ENCODE data around the gene STK11IP. TPM values are rescaled to one million over a fixed set of nuclear protein-coding genes. Genes with fewer than 3 reads are reported as not detected.

Gene STK11IP
- total RNA-seq, 2 donors from 2014 or later, result 25.4 to 42.7 TPM

DNA sequence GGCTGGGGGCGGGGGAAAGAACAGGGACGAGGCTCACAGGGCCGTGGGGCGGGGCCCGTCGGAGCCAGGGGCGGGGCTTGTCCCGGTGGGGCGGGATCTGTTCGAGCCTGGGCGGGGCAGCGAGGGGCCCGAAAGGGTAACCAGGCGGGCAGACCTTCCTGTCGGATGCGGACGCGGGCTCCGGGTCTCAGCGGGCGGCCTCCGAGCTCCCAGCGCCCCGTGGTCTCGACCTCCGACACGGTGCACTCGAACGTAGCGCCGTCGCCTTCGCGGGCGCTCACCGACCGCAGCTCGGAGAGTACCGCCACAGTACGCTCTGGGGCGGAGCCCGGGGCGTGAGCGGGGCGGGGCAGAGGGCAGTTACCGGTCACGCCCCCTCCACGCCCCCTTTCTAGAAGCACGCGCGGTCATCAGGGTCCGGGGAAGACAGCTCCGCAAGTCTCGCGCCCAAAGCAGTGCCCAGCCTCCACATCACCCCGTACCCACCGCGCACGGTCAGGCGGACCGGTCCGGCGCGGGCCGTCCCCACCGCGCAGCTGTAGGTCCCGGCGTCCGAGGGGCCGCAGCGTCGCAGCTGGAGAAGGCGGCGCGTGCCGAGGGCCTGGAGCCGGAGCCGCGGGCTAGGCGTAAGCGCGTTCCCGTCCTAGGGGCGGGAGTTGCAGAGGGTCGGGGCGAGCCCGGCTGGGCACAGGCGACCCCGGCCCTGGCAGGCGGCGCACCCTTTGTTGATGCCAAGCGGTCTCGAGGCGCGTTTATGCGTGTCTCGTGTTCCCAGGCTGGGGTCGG lies 45.1 kb upstream of the STK11IP start:
- Histone ChIP-seq H3K36me3 (no peaks in the 10 kb centered on the region), H3K27me3 (peaks cover 8% of the 10 kb centered on the region), H3K4me1 (peaks cover 4% of the 10 kb centered on the region), H3K9me3 (no peaks in the 10 kb centered on the region), H3K4me3 (peak overlapping the region; percentile 60), H3K9ac (ENCODE audit: low read depth in 2 of 2, low read length in 2 of 2) (peak overlapping the region in 1 of 2 donors; percentile 56), H3K27ac (no peak overlapping the region)
- TF ChIP-seq, protein P1, sequence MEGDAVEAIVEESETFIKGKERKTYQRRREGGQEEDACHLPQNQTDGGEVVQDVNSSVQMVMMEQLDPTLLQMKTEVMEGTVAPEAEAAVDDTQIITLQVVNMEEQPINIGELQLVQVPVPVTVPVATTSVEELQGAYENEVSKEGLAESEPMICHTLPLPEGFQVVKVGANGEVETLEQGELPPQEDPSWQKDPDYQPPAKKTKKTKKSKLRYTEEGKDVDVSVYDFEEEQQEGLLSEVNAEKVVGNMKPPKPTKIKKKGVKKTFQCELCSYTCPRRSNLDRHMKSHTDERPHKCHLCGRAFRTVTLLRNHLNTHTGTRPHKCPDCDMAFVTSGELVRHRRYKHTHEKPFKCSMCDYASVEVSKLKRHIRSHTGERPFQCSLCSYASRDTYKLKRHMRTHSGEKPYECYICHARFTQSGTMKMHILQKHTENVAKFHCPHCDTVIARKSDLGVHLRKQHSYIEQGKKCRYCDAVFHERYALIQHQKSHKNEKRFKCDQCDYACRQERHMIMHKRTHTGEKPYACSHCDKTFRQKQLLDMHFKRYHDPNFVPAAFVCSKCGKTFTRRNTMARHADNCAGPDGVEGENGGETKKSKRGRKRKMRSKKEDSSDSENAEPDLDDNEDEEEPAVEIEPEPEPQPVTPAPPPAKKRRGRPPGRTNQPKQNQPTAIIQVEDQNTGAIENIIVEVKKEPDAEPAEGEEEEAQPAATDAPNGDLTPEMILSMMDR (IDR thresholded peaks at IDR 0.05), result no peak
- peak; percentile 91 for DNase-seq
- intact Hi-C loops (cut with DNase I), result no loop called here

DNA sequence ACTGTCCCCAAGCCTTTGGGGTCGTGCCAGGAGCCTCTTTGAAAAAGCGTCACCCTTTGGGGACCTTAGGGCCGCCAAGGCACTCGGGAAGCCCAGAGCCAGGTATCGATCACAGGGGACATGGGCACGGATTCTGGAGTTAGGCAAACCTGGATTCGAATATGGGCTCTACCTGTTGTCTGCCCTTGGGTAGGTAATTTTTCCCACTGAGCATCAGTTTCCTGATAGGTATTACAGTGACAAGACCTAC lies 44.6 kb upstream of the STK11IP start:
- Histone ChIP-seq H3K27ac (no peak overlapping the region), H3K4me1 (peaks cover 4% of the 10 kb centered on the region), H3K27me3 (peaks cover 8% of the 10 kb centered on the region), H3K9ac (ENCODE audit: low read depth in 2 of 2, low read length in 2 of 2) (peak overlapping the region in 1 of 2 donors; percentile 56), H3K4me3 (peak overlapping the region; percentile 60), H3K36me3 (no peaks in the 10 kb centered on the region), H3K9me3 (no peaks in the 10 kb centered on the region)
- DNase-seq, result no peak
- intact Hi-C loops (cut with DNase I), result no loop called here
- TF ChIP-seq, protein P1 (IDR thresholded peaks at IDR 0.05), result no peak

DNA sequence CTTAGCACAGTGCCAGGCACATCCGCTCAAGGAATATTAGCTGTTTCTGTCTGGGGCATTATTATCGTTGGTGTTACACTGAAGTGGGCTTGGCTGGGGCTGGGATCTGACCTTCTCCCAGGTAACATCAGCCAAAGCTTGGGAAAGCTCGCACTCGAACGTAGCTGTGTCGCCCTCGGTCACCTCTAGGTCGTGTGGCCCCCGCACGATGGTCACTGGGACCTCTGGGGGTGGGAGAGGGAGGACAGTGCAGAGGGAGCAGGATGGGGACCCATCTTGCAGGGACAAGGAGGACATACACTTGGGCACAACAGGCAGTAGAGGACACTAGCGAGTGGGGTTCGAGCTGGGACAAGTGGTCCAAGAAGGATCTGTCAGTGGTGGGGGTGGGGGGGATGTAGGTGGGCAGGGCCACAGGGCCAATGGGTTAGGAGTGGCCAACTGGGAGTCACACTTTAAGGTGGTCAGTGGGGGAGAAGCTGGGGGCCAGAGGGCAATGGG lies 44.1 kb upstream of the STK11IP start:
- Histone ChIP-seq H3K9me3 (no peaks in the 10 kb centered on the region), H3K4me1 (peaks cover 4% of the 10 kb centered on the region), H3K4me3 (no peak overlapping the region), H3K27me3 (peaks cover 8% of the 10 kb centered on the region), H3K9ac (ENCODE audit: low read depth in 2 of 2, low read length in 2 of 2) (no peak overlapping the region), H3K36me3 (no peaks in the 10 kb centered on the region), H3K27ac (no peak overlapping the region)
- no peak for DNase-seq
- intact Hi-C loops (cut with DNase I), result no loop called here
- TF ChIP-seq, protein P1 (IDR thresholded peaks at IDR 0.05), result no peak

GRCh38 chr2:219554350-219554749 lies 43.3 kb upstream of the STK11IP start:
- TF ChIP-seq, protein P1 (IDR thresholded peaks at IDR 0.05), result no peak
- no peak overlapping the region for H3K4me3 ChIP-seq
- H3K27me3 ChIP-seq, result peaks cover 8% of the 10 kb centered on the region
- no peaks in the 10 kb centered on the region for H3K9me3 ChIP-seq
- intact Hi-C loops (cut with DNase I), result no loop called here
- H3K27ac ChIP-seq, result no peak overlapping the region
- peaks cover 4% of the 10 kb centered on the region for H3K4me1 ChIP-seq
- H3K36me3 ChIP-seq, result no peaks in the 10 kb centered on the region
- DNase-seq, result no peak
- no peak overlapping the region for H3K9ac ChIP-seq (ENCODE audit: low read depth in 2 of 2, low read length in 2 of 2)

DNA sequence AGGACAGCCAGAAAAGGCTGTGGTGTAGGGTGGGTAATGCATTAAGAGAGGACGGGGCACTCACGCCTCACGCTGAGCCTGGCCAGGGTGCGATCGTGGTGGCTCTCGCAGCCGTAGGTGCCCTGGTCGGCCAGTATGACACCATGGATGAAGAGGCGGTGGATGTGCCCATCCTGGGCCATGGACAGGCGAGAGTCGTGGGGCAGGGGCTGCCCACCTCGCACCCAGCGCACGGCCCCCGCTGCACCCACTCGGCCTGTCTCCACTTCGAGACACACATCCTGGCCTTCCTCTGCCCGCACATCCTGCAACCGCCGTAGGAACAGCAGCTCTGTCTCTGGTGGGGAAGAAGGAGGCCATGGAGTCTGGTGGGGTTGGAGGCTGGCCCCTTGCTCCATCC lies 41.7 kb upstream of the STK11IP start:
- H3K36me3 ChIP-seq, result no peaks in the 10 kb centered on the region
- no peaks in the 10 kb centered on the region for H3K9me3 ChIP-seq
- H3K4me1 ChIP-seq, result peaks cover 4% of the 10 kb centered on the region
- TF ChIP-seq, protein P1 (IDR thresholded peaks at IDR 0.05), result no peak
- H3K9ac ChIP-seq (ENCODE audit: low read depth in 2 of 2, low read length in 2 of 2), result no peak overlapping the region
- peaks cover 8% of the 10 kb centered on the region for H3K27me3 ChIP-seq
- DNase-seq, result no peak
- intact Hi-C loops (cut with DNase I), result no loop called here
- H3K4me3 ChIP-seq, result no peak overlapping the region
- H3K27ac ChIP-seq, result no peak overlapping the region

All from colonic mucosa (tissue), 4 donors.